NCI-H187 (cell line): ENCODE measurements around the gene OR1B1.
"Not testable (repeated sequence)": the region's sequence is repeated elsewhere in the genome, so short reads cannot be mapped to it uniquely, and the experiment has no call there.

Experiments
- DNase-seq, 2 experiments: peaks; one replicate each; lab custom pipeline; 2025; lab: John Stamatoyannopoulos, UW

OR1B1 gene

DNA sequence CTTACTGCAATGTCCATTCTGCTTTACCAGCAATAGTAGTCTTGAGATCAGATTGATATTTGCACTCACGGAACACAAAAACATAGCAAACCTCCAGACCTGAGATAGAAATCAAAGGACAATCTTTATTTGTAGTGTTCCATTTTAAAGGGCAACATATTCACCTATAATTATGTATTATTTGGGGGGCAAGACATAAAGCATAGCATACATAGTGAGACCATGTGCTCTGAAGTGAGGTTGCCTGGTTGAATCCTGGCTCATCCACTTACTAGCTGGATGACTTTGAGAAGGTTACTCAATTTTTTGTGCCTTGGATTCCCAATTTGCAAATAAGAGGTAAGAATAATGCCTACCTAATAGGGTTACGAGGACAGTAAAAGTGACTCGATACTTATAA lies at the start of gene OR1B1:
Gene OR1B1 (minus strand): TSS at position 101 of the 400 bp plus-strand sequence.
- DNase-seq: no peak

- no peak for DNase-seq
Measured at GRCh38 chr9:122695696-122696095, 38.3 kb upstream of the OR1B1 start.

GRCh38 chr9:122684851-122685250 lies 27.4 kb upstream of the OR1B1 start:
- no peak for DNase-seq

DNA sequence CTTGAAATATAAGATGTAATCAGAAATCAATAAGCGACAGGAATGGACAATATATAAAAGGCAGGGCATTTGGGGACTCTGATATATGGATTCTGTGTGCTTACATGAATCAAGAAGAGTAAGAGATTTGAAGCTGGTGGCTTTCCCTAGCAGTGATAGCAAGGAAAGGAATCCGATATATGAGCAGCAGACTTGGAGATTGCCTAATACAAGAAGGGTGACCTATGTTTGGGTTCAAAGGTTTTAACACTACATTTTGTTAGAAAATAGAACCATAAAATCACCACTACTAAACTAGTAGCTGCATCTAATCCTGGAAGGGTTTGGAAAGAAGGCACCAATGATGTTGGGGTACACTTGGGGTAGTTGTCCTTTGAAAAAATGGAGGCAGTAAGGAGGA lies 15.1 kb upstream of the OR1B1 start:
- DNase-seq: no peak

GRCh38 chr9:122661416-122661815 lies 4.0 kb upstream of the OR1B1 start, which contains the start of gene OR1L1:
TSS of gene OR1L1 (plus strand) at chr9:122661716. CDS start at chr9:122661716, 0 bp downstream.
- DNase-seq: no peak

GRCh38 chr9:122656378-122656777 lies 1.0 kb downstream of the OR1B1 start:
- no peak for DNase-seq

DNA sequence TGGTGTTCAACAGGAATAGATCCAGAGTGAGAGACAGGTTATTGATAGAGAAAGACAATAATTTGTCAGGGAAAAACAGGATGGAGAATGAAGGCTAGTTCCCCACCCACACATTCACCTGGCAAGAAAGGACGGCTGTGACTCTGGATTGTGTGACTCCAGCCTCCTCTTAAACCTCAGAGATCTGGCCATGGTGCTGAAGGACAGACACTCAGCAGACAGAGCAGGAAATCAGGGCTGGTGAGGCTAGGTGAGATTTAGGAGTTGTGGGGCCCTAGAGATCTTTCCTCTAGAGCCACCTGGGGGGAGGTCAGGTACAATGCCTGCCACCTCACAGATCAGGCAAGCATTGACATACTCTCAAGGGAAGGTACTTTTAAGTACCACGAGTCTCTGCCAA lies 15.2 kb downstream of the OR1B1 start:
- DNase-seq: no peak

GRCh38 chr9:122619996-122620395 lies 37.4 kb downstream of the OR1B1 start:
- DNase-seq: no peak

DNA sequence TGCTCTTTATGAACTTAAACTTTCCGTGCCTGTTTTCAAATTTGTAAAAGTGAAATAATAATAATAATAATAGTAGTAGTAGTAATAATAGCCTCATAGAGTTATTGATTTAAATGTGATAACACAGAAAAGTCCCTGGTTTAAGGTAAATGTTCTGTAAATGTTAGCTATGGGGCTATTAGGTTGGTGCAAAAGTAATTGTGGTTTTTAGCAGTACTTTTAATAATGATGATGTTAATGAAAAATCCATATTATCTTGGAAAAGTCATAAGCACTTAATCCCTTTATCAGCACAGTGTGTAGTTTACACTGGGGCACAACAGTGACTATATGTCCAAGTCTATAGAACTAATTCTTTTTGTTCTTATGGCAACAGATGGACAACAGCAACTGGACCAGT lies 43.1 kb downstream of the OR1B1 start, which contains the start of gene OR1Q1:
Gene OR1Q1 (plus strand): TSS at position 377 of the 400 bp plus-strand sequence. CDS start 0 bp downstream, at position 377.
- DNase-seq: no peak

DNA sequence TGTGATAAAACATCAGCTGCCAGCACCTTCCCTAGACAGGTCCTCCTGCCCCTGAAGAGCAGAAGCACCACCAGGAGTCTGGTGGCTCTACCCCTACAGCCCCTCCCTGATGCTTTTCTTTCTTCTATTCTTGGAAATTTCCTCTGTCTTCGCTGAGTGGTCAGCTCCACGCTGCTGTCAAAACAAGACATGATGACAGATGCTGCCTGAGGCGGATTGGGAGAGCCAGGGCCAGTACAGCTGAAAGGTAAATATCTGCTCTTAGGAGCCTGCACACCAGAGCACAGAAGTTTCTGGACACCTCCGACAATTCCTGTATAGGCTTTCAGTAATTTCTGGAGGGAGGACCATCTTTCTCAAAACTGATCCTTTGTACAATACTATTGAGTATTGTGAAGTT lies 47.6 kb downstream of the OR1B1 start:
- no peak for DNase-seq

GRCh38 chr9:122606587-122606986 lies 50.8 kb downstream of the OR1B1 start:
- DNase-seq: no peak

GRCh38 chr9:122605691-122606090 lies 51.7 kb downstream of the OR1B1 start:
- DNase-seq: no peak

DNA sequence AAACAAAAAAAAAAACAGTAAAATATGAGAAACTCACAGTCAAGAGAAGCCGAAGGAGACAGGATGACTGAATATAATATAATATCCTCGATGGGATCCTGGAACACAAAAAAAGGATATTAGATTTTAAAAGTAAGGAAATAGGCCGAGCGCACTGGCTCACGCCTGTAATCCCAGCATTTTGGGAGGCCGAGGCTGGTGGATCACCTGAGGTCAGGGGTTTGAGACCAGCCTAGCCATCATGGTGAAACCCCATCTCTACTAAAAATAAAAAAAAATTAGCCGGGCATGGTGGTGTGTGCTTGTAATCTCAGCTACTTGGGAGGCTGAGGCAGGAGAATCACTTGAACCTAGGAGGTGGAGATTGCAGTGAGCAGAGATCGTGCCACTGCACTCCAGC lies 74.1 kb downstream of the OR1B1 start, which contains the start of gene OR1L8:
Gene OR1L8 (minus strand): TSS at position 101 of the 400 bp plus-strand sequence. CDS start 14,907 bp downstream, outside the sequence.
- not testable (repeated sequence) for DNase-seq

DNA sequence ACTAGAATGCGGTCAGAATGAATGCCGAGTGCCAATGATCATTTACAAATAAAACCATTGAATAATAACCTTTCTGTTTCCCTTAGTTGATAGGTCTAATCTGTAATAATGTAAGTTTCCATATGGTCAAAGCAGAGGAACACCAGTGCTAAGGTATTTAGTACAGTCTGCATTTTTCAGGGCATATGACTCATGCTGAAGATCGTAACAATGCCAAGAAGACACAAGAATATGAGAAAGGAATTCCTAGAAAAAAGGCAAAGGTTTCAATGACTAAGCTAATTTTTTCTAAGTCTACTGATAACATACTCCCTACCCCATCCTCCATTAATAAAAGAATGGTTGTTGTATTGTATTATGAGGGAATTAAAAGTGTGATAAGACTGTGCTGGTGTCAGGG lies 77.1 kb downstream of the OR1B1 start:
- DNase-seq: no peak

DNA sequence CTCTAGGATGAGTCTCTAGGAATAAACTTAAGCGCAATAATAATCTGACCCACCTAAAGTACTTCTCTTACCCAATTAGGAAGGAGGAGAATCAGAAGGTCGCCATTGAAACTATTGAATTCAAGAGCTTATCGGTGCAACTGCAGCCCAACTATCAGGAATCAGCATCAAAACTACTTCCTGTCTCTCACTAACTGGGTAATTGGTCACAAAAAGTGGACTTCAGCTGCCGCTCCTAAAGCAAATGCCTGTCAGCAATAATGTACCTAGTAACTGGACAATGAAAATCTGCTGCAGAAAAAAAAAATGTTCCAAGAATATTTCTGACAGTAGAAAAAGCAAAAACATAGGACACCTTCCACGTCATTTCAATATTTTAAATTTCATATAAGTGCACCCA lies 77.6 kb downstream of the OR1B1 start:
- DNase-seq: no peak
